GM08714 (cell line): ENCODE data around the gene TMEM141.

Experiments used
- H3K4me3 ChIP-seq: fragments of 200-500 bp; sonication (Bioruptor generic); 2 replicates; pipeline ENCODE4 v1.5.1; 2014; ENCODE audit warnings: mild to moderate bottlenecking, low read length, inconsistent platforms
- ZNF274 ChIP-seq: IDR thresholded peaks from 2 replicates; pipeline ENCODE4 v1.6.1; 2012; ENCODE audit warnings: mild to moderate bottlenecking, low read depth, low read length

Gene TMEM141

GRCh38 chr9:136823136-136824046, 32.2 kb downstream of the TMEM141 start:
- H3K4me3 ChIP-seq: no peak overlapping the region

GRCh38 chr9:136824496-136825225, 33.5 kb downstream of the TMEM141 start:
- no peak for TF ChIP-seq ZNF274
- H3K4me3 ChIP-seq: no peak overlapping the region

More at GRCh38 chr9:136823136-136824046, 32.2 kb downstream of the TMEM141 start:
- TF ChIP-seq ZNF274: no peak

GRCh38 chr9:136825295-136826187, 34.4 kb downstream of the TMEM141 start:
- no peak for TF ChIP-seq ZNF274

GRCh38 chr9:136826188-136826541, 35.0 kb downstream of the TMEM141 start:
- no peak overlapping the region for H3K4me3 ChIP-seq
- no peak for TF ChIP-seq ZNF274

More at GRCh38 chr9:136825295-136826187, 34.4 kb downstream of the TMEM141 start:
- no peak overlapping the region for H3K4me3 ChIP-seq

GRCh38 chr9:136826703-136827582, 35.8 kb downstream of the TMEM141 start:
- TF ChIP-seq ZNF274: no peak
- H3K4me3 ChIP-seq: no peak overlapping the region

- TF ChIP-seq ZNF274: no peak
- no peak overlapping the region for H3K4me3 ChIP-seq
Measured at GRCh38 chr9:136827794-136828473, 36.8 kb downstream of the TMEM141 start.

GRCh38 chr9:136828474-136829140, 37.5 kb downstream of the TMEM141 start:
- H3K4me3 ChIP-seq: no peak overlapping the region
- no peak for TF ChIP-seq ZNF274

- TF ChIP-seq ZNF274: no peak
- no peak overlapping the region for H3K4me3 ChIP-seq
Measured at GRCh38 chr9:136829412-136829811, 38.3 kb downstream of the TMEM141 start.

- TF ChIP-seq ZNF274: no peak
- no peak overlapping the region for H3K4me3 ChIP-seq
Measured at GRCh38 chr9:136829981-136830885, 39.1 kb downstream of the TMEM141 start.

GRCh38 chr9:136831002-136831719, 40.0 kb downstream of the TMEM141 start:
- no peak for TF ChIP-seq ZNF274
- no peak overlapping the region for H3K4me3 ChIP-seq

GRCh38 chr9:136831720-136832104, 40.6 kb downstream of the TMEM141 start:
- no peak for TF ChIP-seq ZNF274
- no peak overlapping the region for H3K4me3 ChIP-seq
